ENCODE measurements around the gene VTI1A. TPM values are rescaled to one million over a fixed set of nuclear protein-coding genes. Genes with fewer than 3 reads are reported as not detected.

VTI1A gene
- total RNA-seq, 1 donor from 2014 or later = 33.3 TPM

GRCh38 chr10:112502536-112502935 is 55.5 kb downstream of the VTI1A start:
- Mint-ChIP-seq H3K27me3 (ENCODE audit: low read depth, unreplicated experiment) (no peaks in the 10 kb centered on the region), H3K4me1 (ENCODE audit: low read depth, unreplicated experiment) (peaks cover 3% of the 10 kb centered on the region), H3K36me3 (ENCODE audit: low read depth, unreplicated experiment) (peaks cover 5% of the 10 kb centered on the region), H3K27ac (ENCODE audit: unreplicated experiment) (no peak overlapping the region), H3K9me3 (ENCODE audit: unreplicated experiment) (no peaks in the 10 kb centered on the region), H3K4me3 (ENCODE audit: unreplicated experiment) (no peak overlapping the region)
- Histone ChIP-seq H3K27ac (ENCODE audit: low read depth, low read length) (no peak overlapping the region), H2AFZ (ENCODE audit: low read depth, low read length) (no peak overlapping the region), H3K9me3 (ENCODE audit: insufficient read depth, low read depth, low read length) (no peaks in the 10 kb centered on the region), H3K4me2 (ENCODE audit: low read length) (no peak overlapping the region), H3K4me1 (ENCODE audit: insufficient read depth, low read length) (no peaks in the 10 kb centered on the region), H3K9ac (ENCODE audit: low read length) (no peak overlapping the region), H4K20me1 (ENCODE audit: insufficient read depth, low read length) (peaks cover 22% of the 10 kb centered on the region), H3K79me2 (ENCODE audit: insufficient read depth, low read length) (no peaks in the 10 kb centered on the region), H3K27me3 (ENCODE audit: insufficient read depth, low read length) (no peaks in the 10 kb centered on the region), H3K36me3 (ENCODE audit: insufficient read depth, low read length) (no peaks in the 10 kb centered on the region), H3K4me3 (ENCODE audit: insufficient read depth, low read depth, low read length) (no peak overlapping the region)
- FAIRE-seq (no peak), DNase-seq (ENCODE audit: low read depth) (no peak)
- no peak for TF ChIP-seq EZH2 (IDR thresholded peaks at IDR 0.05; ENCODE audit: insufficient read depth, low read length)
- TF ChIP-seq, protein P1, sequence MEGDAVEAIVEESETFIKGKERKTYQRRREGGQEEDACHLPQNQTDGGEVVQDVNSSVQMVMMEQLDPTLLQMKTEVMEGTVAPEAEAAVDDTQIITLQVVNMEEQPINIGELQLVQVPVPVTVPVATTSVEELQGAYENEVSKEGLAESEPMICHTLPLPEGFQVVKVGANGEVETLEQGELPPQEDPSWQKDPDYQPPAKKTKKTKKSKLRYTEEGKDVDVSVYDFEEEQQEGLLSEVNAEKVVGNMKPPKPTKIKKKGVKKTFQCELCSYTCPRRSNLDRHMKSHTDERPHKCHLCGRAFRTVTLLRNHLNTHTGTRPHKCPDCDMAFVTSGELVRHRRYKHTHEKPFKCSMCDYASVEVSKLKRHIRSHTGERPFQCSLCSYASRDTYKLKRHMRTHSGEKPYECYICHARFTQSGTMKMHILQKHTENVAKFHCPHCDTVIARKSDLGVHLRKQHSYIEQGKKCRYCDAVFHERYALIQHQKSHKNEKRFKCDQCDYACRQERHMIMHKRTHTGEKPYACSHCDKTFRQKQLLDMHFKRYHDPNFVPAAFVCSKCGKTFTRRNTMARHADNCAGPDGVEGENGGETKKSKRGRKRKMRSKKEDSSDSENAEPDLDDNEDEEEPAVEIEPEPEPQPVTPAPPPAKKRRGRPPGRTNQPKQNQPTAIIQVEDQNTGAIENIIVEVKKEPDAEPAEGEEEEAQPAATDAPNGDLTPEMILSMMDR (IDR thresholded peaks at IDR 0.05; ENCODE audit: insufficient read depth, low read depth, low read length) = no peak

DNA sequence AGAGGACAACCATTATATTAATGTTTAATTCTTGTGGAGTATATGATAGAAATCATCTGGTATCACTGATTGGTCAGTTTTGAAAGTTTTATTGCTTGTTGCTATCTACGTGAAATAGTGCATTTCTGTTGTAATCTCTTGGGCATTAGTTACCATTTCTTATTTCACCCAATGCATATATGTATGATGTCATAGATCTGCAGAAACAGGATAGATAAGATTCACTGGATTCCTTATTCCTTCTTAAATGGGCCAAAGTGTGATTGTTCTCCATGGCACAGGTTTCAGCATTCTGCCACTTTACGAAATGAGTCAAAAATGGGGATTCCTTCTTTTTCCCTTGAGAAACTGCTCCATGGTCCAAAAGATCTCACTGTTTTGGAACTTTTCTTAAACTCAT is 56.6 kb downstream of the VTI1A start:
- H3K36me3 ChIP-seq (ENCODE audit: insufficient read depth, low read length) = no peaks in the 10 kb centered on the region
- H3K9ac ChIP-seq (ENCODE audit: low read length) = no peak overlapping the region
- no peak overlapping the region for H2AFZ ChIP-seq (ENCODE audit: low read depth, low read length)
- H3K4me1 ChIP-seq (ENCODE audit: insufficient read depth, low read length) = no peaks in the 10 kb centered on the region
- H3K27me3 ChIP-seq (ENCODE audit: insufficient read depth, low read length) = no peaks in the 10 kb centered on the region
- no peak overlapping the region for H3K27ac ChIP-seq (ENCODE audit: low read depth, low read length)
- Mint-ChIP-seq H3K9me3 (ENCODE audit: unreplicated experiment) (no peaks in the 10 kb centered on the region), H3K27me3 (ENCODE audit: low read depth, unreplicated experiment) (no peaks in the 10 kb centered on the region), H3K4me1 (ENCODE audit: low read depth, unreplicated experiment) (peaks cover 11% of the 10 kb centered on the region), H3K27ac (ENCODE audit: unreplicated experiment) (no peak overlapping the region), H3K4me3 (ENCODE audit: unreplicated experiment) (no peak overlapping the region), H3K36me3 (ENCODE audit: low read depth, unreplicated experiment) (peaks cover 5% of the 10 kb centered on the region)
- H3K4me2 ChIP-seq (ENCODE audit: low read length) = no peak overlapping the region
- H3K4me3 ChIP-seq (ENCODE audit: insufficient read depth, low read depth, low read length) = no peak overlapping the region
- H3K9me3 ChIP-seq (ENCODE audit: insufficient read depth, low read depth, low read length) = no peaks in the 10 kb centered on the region
- peaks cover 24% of the 10 kb centered on the region for H4K20me1 ChIP-seq (ENCODE audit: insufficient read depth, low read length)
- no peak for FAIRE-seq
- no peak for TF ChIP-seq EZH2 (IDR thresholded peaks at IDR 0.05; ENCODE audit: insufficient read depth, low read length)
- TF ChIP-seq, protein P1 (IDR thresholded peaks at IDR 0.05; ENCODE audit: insufficient read depth, low read depth, low read length) = no peak
- DNase-seq (ENCODE audit: low read depth) = no peak
- H3K79me2 ChIP-seq (ENCODE audit: insufficient read depth, low read length) = no peaks in the 10 kb centered on the region

- H3K27me3 ChIP-seq (ENCODE audit: insufficient read depth, low read length) = no peaks in the 10 kb centered on the region
- DNase-seq (ENCODE audit: low read depth) = no peak
- no peaks in the 10 kb centered on the region for H3K9me3 ChIP-seq (ENCODE audit: insufficient read depth, low read depth, low read length)
- no peaks in the 10 kb centered on the region for H3K79me2 ChIP-seq (ENCODE audit: insufficient read depth, low read length)
- H3K4me3 Mint-ChIP-seq (ENCODE audit: unreplicated experiment) = no peak overlapping the region
- H3K27ac ChIP-seq (ENCODE audit: low read depth, low read length) = no peak overlapping the region
- H3K4me1 Mint-ChIP-seq (ENCODE audit: low read depth, unreplicated experiment) = peaks cover 11% of the 10 kb centered on the region
- no peaks in the 10 kb centered on the region for H3K36me3 ChIP-seq (ENCODE audit: insufficient read depth, low read length)
- FAIRE-seq = no peak
- TF ChIP-seq, protein P1 (IDR thresholded peaks at IDR 0.05; ENCODE audit: insufficient read depth, low read depth, low read length) = no peak
- H3K4me1 ChIP-seq (ENCODE audit: insufficient read depth, low read length) = no peaks in the 10 kb centered on the region
- H3K9me3 Mint-ChIP-seq (ENCODE audit: unreplicated experiment) = no peaks in the 10 kb centered on the region
- H3K27me3 Mint-ChIP-seq (ENCODE audit: low read depth, unreplicated experiment) = no peaks in the 10 kb centered on the region
- H3K36me3 Mint-ChIP-seq (ENCODE audit: low read depth, unreplicated experiment) = peaks cover 7% of the 10 kb centered on the region
- H4K20me1 ChIP-seq (ENCODE audit: insufficient read depth, low read length) = peaks cover 22% of the 10 kb centered on the region
- no peak overlapping the region for H2AFZ ChIP-seq (ENCODE audit: low read depth, low read length)
- H3K27ac Mint-ChIP-seq (ENCODE audit: unreplicated experiment) = no peak overlapping the region
- H3K4me2 ChIP-seq (ENCODE audit: low read length) = no peak overlapping the region
- no peak overlapping the region for H3K4me3 ChIP-seq (ENCODE audit: insufficient read depth, low read depth, low read length)
- no peak overlapping the region for H3K9ac ChIP-seq (ENCODE audit: low read length)
These were observed 60.0 kb downstream of the VTI1A start for GRCh38 chr10:112507046-112507445.

All from astrocyte (in vitro differentiated cells and primary cell).